ENCODE data around the gene SIGLEC10.
"Not testable (repeated sequence)": the region's sequence is repeated elsewhere in the genome, so short reads cannot be mapped to it uniquely, and the experiment has no call there.

The SIGLEC10 gene

GRCh38 chr19:51417107-51417809 is at the start of gene SIGLEC10:
SIGLEC10 (minus strand) TSS chr19:51417642; CDS start chr19:51417581, 61 bp downstream.
- no peak for DNase-seq

GRCh38 chr19:51466723-51467122 is 49.3 kb upstream of the SIGLEC10 start:
- no peak for DNase-seq

GRCh38 chr19:51463976-51464581 is 46.6 kb upstream of the SIGLEC10 start:
- not testable (repeated sequence) for DNase-seq

GRCh38 chr19:51462681-51463080 is 45.2 kb upstream of the SIGLEC10 start:
- DNase-seq: no peak

- DNase-seq: no peak
Observed at GRCh38 chr19:51462276-51462675, 44.8 kb upstream of the SIGLEC10 start.

- DNase-seq: no peak
Observed at GRCh38 chr19:51461723-51462161, 44.3 kb upstream of the SIGLEC10 start.

GRCh38 chr19:51460164-51460992 is 42.9 kb upstream of the SIGLEC10 start:
- peak; percentile 17 to 58 for DNase-seq

GRCh38 chr19:51458899-51459505 is 41.6 kb upstream of the SIGLEC10 start:
- no peak for DNase-seq

GRCh38 chr19:51458051-51458645 is 40.7 kb upstream of the SIGLEC10 start, which contains the start of gene SIGLEC8:
SIGLEC8 (minus strand) TSS chr19:51458454; CDS start chr19:51458387, 67 bp downstream.
- no peak for DNase-seq

GRCh38 chr19:51457351-51458013 is 40.0 kb upstream of the SIGLEC10 start:
- no peak for DNase-seq

- DNase-seq: no peak
Observed at GRCh38 chr19:51456541-51457290, 39.3 kb upstream of the SIGLEC10 start.

GRCh38 chr19:51450730-51451307 is 33.4 kb upstream of the SIGLEC10 start:
- DNase-seq: no peak

- DNase-seq: no peak
Observed at GRCh38 chr19:51448411-51449016, 31.1 kb upstream of the SIGLEC10 start.

GRCh38 chr19:51448011-51448410 is 30.6 kb upstream of the SIGLEC10 start:
- no peak for DNase-seq

- DNase-seq: not testable (repeated sequence)
Observed at GRCh38 chr19:51447510-51447909, 30.1 kb upstream of the SIGLEC10 start.

GRCh38 chr19:51441410-51442390 is 24.3 kb upstream of the SIGLEC10 start:
- no peak for DNase-seq

- no peak for DNase-seq
Observed at GRCh38 chr19:51440846-51441409, 23.5 kb upstream of the SIGLEC10 start.

- no peak for DNase-seq
Observed at GRCh38 chr19:51440052-51440451, 22.6 kb upstream of the SIGLEC10 start.

GRCh38 chr19:51439021-51439465 is 21.6 kb upstream of the SIGLEC10 start:
- peak in 1 of 2 experiments; percentile 19 for DNase-seq
